HepG2 (cell line): Measurements from ENCODE around the gene MB.

Experiments used
- ELF1 ChIP-seq: sonication (generic); formaldehyde crosslinking; IDR thresholded peaks from 2 replicates; pipeline ENCODE4 v1.4.0; 2020; ENCODE audit warnings: missing genetic modification reagents
- POLR2AphosphoS5 ChIP-seq: IDR thresholded peaks from 2 replicates; pipeline ENCODE4 v1.6.1; 2012; ENCODE audit warnings: low read depth, low read length
- SRSF9 ChIP-seq: fragments of 200-400 bp; formaldehyde crosslinking; IDR thresholded peaks from 2 replicates; pipeline ENCODE4 v1.6.1; 2018; ENCODE audit warnings: borderline replicate concordance, mild to moderate bottlenecking, low read depth, low read length; ENCODE audit not compliant: insufficient read depth, poor library complexity, severe bottlenecking

GRCh38 chr22:35589071-35589755, 27.9 kb downstream of the MB start:
- no peak for TF ChIP-seq POLR2AphosphoS5
- TF ChIP-seq SRSF9: no peak
- TF ChIP-seq ELF1 (CRISPR knock-in tag): no peak
